ENCODE data around the gene XIST.
"Not testable (repeated sequence)": the region's sequence is repeated elsewhere in the genome, so short reads cannot be mapped to it uniquely, and the experiment has no call there.

The XIST gene

DNA sequence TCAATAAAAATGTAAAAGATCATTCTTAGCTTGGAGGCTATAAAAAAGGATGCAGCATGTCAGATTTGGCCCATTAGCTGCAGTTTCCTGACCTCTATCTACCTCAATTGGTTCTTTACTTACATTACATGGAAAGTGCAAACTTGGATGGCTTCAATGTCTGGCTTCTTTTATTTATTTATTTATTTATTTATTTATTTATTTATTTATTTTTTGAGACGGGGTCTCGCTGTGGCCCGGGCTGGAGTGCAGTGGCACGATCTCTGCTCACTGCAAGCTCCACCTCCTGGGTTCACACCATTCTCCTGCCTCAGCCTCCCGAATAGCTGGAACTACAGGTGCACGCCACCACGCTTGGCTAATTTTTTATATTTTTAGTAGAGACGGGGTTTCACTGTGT lies 60.0 kb downstream of the XIST start:
- FAIRE-seq = not testable (repeated sequence)

DNA sequence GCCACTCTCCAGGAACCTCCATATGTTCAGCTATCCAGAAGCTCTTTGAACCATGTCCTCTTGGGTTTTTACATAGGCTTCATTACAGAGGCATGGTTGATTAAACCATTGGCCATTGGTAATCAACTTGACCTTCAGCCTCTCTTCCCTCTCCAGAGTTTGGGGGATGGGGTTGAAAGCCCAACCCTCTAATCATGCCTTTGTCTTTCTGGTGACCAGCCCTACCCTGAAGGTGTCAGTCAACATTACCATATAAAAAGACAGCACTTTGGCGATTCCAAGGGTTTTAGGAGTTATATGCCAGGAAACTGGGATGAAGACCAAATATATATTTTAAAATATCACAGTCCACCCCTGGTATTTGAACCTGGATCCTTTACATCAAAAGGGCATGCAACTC lies 67.0 kb downstream of the XIST start:
- FAIRE-seq = no peak

Measured in G401.6 (cell line).